ENCODE measurements around the gene HS2ST1.

- TF ChIP-seq CTCF (IDR thresholded peaks at IDR 0.05), result no peak
- no peak for TF ChIP-seq POLR2A (IDR thresholded peaks at IDR 0.05)
These were observed 198.9 kb downstream of the HS2ST1 start for GRCh38 chr1:87113313-87113712.

All from ovary (tissue), 3 donors.